ENCODE measurements around the gene SENP2.
"Not testable (repeated sequence)": the region's sequence is repeated elsewhere in the genome, so short reads cannot be mapped to it uniquely, and the experiment has no call there.

SENP2 gene

DNA sequence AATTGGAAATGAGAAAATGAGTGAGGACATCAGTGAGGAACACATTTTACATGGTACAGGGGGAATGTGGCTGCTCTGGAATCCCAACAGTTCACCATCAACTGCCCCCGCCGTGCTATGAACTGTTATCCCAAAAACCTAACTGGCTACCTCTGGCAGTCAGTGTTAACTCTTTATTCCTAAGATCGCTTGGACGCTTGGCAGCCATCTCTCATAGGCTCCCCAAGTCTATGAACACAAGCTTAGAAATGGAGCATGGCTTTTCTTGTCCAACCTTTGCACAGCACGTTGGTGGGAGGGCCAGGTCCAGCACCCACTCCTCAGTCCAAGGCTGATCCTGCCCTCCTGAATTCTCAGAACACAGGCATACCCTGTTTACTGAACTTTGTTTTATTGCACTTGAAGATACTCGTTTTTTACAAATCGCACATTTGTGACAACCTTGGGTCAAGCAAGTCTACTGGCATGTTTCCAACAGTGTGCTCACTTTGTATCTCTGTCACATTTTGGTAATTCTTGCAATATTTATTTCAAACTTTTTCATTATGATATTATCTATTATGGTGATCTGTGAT is 53.6 kb downstream of the SENP2 start:
- peaks cover 11% of the 10 kb centered on the region for H3K27me3 Mint-ChIP-seq
- H3K4me1 Mint-ChIP-seq: no peaks in the 10 kb centered on the region
- no peaks in the 10 kb centered on the region for H3K9me3 Mint-ChIP-seq
- DNase-seq (ENCODE audit: low spot score in 2 of 2) (no peak), ATAC-seq (replicated peaks; ENCODE audit: extremely low read depth, poor library complexity, severe bottlenecking) (no peak)
- no peaks in the 10 kb centered on the region for H3K36me3 Mint-ChIP-seq (ENCODE audit: insufficient read depth)
- H3K27ac Mint-ChIP-seq (ENCODE audit: low read depth): no peak overlapping the region
- no peak overlapping the region for H3K4me3 Mint-ChIP-seq

DNA sequence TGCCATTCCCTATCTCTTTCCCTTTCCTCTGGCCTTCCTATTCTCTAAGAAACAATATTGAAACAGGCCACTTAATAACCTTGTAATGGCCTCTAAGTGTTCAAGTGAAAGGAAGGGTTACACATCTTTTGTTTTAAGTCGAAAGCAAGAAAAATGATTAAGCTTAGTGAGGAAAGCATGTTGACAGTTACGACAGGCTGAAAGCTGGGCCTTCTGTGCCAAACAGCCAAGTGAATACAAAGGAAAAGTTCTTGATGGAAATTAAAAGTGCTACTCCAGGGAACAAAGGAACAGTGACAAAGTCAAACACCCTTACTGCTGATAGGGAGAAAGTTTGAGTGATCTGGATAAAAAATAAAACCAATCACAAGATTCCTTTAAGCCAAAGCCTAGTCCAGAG is 54.2 kb downstream of the SENP2 start:
- H3K36me3 Mint-ChIP-seq (ENCODE audit: insufficient read depth): no peaks in the 10 kb centered on the region
- no peaks in the 10 kb centered on the region for H3K9me3 Mint-ChIP-seq
- ATAC-seq (replicated peaks; ENCODE audit: extremely low read depth, poor library complexity, severe bottlenecking): no peak
- no peak overlapping the region for H3K27ac Mint-ChIP-seq (ENCODE audit: low read depth)
- no peaks in the 10 kb centered on the region for H3K4me1 Mint-ChIP-seq
- peaks cover 15% of the 10 kb centered on the region for H3K27me3 Mint-ChIP-seq
- no peak overlapping the region for H3K4me3 Mint-ChIP-seq
- DNase-seq (ENCODE audit: low spot score in 2 of 2): no peak

DNA sequence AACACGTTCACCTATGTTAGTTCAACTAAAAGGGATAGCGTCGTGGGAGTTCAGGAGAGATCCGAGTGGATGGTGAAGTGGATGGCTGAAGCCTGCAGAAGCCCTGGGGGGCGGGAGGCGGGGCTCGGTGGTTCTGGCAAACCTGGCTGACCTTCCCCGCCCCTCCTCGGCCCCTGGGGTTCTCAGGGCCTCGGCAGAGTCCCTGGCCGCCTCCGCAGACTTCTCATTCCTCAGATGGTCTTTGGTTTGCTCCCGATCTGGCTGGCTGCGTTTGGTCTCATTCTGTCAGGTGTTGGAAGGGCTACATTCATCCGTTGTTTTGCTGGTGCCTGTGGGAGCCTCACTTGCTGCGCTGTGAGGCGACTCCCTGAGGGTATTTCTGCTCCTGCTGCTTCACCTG is 59.1 kb downstream of the SENP2 start:
- not testable (repeated sequence) for H3K4me3 Mint-ChIP-seq; H3K4me1 Mint-ChIP-seq; H3K9me3 Mint-ChIP-seq; H3K36me3 Mint-ChIP-seq (ENCODE audit: insufficient read depth); DNase-seq (ENCODE audit: low spot score in 2 of 2); H3K27ac Mint-ChIP-seq (ENCODE audit: low read depth); ATAC-seq (replicated peaks; ENCODE audit: extremely low read depth, poor library complexity, severe bottlenecking)
- H3K27me3 Mint-ChIP-seq: peaks cover 43% of the 10 kb centered on the region

DNA sequence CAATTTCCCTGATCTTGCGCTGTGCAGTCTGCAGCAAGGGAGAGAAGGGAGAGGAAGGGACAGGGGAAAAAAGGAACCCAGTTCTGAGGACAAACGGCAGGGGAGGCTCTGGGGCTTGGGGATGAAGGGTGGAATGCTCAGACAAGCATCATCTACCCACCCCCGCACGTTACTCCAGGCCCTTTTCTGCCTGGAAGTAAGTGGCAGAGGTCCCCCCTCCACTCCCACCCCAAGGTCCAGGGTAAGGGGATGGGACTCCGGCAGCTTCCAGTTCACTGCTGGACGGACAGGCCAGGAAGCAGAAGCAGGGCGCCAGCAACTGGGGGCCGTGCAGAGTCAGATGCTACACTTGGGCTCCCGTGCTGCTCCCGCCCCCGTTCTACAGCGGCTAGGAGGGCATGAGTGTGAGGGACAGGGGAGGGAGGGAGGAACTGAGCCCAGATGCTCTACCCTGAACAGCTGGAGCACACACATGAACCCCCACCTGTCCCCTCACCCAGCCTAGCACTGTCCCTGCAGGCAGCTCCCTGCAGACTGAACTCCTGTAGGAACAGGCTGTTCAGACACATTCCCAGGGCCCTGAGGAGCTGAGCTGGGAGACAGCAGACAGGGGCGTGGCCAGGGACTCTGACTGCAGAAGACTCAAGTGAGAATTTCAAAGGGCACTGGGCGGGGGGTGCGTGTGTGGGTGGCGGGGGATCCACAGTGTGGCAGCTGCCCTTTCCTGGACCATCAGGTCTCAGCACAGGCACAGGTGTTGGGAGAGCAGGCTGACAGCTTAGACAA is 59.7 kb downstream of the SENP2 start:
- ATAC-seq (replicated peaks; ENCODE audit: extremely low read depth, poor library complexity, severe bottlenecking) (no peak), DNase-seq (ENCODE audit: low spot score in 2 of 2) (no peak)
- H3K4me1 Mint-ChIP-seq: peaks cover 5% of the 10 kb centered on the region
- no peak overlapping the region for H3K4me3 Mint-ChIP-seq
- no peak overlapping the region for H3K27ac Mint-ChIP-seq (ENCODE audit: low read depth)
- H3K9me3 Mint-ChIP-seq: no peaks in the 10 kb centered on the region
- H3K27me3 Mint-ChIP-seq: peaks cover 43% of the 10 kb centered on the region
- H3K36me3 Mint-ChIP-seq (ENCODE audit: insufficient read depth): no peaks in the 10 kb centered on the region

DNA sequence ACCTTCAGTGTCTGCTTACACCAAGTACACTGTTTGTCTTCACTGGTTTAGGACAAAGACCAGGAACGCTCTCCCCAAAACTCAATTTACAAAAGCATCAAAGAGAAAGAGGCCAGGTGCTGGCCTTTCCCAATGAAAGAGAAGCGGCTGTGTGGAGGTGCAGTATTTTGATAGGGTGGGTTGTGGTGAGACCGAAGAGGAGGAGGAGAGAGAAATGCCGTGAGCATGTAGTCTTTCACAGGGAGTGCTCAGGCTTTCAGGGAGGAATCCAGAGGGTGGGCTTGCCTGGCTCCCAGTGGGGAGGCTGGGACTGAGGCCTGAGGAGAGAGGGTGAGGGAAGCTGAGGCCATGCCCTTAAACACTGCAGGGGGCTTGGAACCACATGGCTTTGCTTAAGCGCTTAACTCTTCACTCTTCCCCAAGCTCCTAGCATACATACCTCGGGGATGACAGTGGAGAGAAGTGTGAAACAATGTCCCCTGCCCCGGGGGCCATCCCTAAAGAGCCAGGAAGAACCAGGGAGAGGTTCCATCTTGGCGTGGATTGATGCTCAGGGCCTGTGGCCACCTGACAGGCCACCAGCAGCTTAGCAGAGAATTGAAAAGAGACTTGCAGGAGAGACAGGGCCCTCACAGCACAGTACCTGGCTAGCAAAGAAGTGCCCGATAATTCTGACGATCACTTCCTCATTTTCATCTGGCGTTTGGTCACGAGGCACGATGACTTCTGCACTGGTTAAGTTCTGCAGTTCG is 60.5 kb downstream of the SENP2 start:
- Mint-ChIP-seq H3K27ac (ENCODE audit: low read depth) (no peak overlapping the region), H3K36me3 (ENCODE audit: insufficient read depth) (no peaks in the 10 kb centered on the region), H3K27me3 (peaks cover 43% of the 10 kb centered on the region), H3K4me1 (peaks cover 5% of the 10 kb centered on the region), H3K4me3 (no peak overlapping the region), H3K9me3 (no peaks in the 10 kb centered on the region)
- ATAC-seq (replicated peaks; ENCODE audit: extremely low read depth, poor library complexity, severe bottlenecking) (no peak), DNase-seq (ENCODE audit: low spot score in 2 of 2) (no peak)

DNA sequence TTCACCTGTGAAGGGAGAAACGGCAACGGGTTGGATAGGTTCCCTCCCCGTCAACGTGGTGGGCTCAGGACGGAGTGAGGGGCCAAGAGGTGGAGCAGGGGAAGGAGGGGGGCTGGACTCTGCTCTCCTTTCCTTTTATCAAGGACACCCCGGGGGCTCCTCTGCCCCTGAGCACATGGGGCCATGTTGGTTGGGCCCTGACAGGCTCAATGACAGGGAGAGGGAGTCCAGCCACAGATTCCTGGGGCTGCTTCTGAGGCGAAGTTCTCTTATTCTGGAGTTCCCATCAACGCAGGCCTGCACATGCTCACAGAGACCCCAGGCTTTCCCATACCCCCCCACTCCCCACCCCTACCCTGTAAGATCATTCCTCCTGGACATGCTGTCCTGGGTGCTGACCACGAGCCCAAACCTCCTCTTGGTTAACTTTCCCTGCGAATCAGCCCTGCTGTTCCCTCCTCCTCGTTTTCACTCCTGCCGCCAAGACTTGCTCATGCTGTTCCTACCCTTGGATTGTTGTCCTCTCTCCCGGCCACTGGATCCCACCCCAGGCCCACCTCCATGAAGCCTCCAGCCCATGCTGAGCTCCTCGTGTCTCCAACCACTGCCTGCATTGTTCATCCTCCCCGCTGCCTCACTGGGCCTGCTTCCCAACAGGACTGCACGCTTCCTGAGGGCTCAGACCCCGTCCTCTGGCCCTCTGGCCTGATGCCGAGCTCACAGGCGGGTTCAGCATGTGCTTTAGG is 61.2 kb downstream of the SENP2 start:
- H3K27ac Mint-ChIP-seq (ENCODE audit: low read depth): no peak overlapping the region
- ATAC-seq (replicated peaks; ENCODE audit: extremely low read depth, poor library complexity, severe bottlenecking) (no peak), DNase-seq (ENCODE audit: low spot score in 2 of 2) (no peak)
- no peak overlapping the region for H3K4me3 Mint-ChIP-seq
- no peaks in the 10 kb centered on the region for H3K36me3 Mint-ChIP-seq (ENCODE audit: insufficient read depth)
- peaks cover 5% of the 10 kb centered on the region for H3K4me1 Mint-ChIP-seq
- H3K27me3 Mint-ChIP-seq: peaks cover 43% of the 10 kb centered on the region
- no peaks in the 10 kb centered on the region for H3K9me3 Mint-ChIP-seq

DNA sequence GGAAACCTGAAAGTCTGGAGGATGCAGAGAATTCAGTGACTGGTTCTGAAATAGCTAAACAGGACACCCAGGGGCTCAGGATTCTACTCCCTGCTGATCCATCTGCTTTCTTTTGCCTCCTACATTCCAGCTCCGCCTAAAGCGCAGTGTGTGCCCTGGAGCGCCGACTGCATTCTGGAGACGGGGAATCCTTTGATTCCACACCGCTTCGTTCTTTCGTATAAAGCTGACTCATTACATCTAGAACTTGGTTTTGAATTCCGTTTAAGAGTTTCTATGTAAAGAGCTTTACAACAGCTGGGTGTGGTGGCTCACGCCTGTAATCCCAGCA is 61.8 kb downstream of the SENP2 start:
- DNase-seq (ENCODE audit: low spot score in 2 of 2) (no peak), ATAC-seq (replicated peaks; ENCODE audit: extremely low read depth, poor library complexity, severe bottlenecking) (no peak)
- Mint-ChIP-seq H3K36me3 (ENCODE audit: insufficient read depth) (no peaks in the 10 kb centered on the region), H3K4me3 (no peak overlapping the region), H3K4me1 (peaks cover 5% of the 10 kb centered on the region), H3K9me3 (no peaks in the 10 kb centered on the region), H3K27ac (ENCODE audit: low read depth) (no peak overlapping the region), H3K27me3 (peaks cover 47% of the 10 kb centered on the region)

DNA sequence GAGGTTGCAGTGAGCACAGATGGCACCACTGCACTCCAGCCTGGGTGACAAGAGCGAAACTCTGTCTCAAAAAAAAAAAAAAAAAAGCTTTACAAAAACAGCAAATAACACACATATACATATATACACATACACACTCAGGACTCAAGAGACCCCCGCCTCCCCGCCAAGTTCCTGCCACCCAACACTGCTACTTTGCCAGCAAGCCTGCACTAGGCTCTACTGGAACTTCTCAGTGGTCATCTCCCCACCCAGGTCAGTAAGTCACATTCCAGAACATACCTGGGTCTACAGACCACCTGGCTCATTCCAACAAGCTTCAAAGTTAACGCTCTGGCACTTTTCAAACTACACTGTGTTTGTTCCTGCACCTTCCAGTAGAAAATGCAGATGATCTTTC is 62.3 kb downstream of the SENP2 start:
- Mint-ChIP-seq H3K27ac (ENCODE audit: low read depth) (no peak overlapping the region), H3K4me3 (no peak overlapping the region), H3K4me1 (peaks cover 5% of the 10 kb centered on the region), H3K27me3 (peaks cover 53% of the 10 kb centered on the region), H3K9me3 (no peaks in the 10 kb centered on the region), H3K36me3 (ENCODE audit: insufficient read depth) (no peaks in the 10 kb centered on the region)
- DNase-seq (ENCODE audit: low spot score in 2 of 2) (no peak), ATAC-seq (replicated peaks; ENCODE audit: extremely low read depth, poor library complexity, severe bottlenecking) (no peak)

DNA sequence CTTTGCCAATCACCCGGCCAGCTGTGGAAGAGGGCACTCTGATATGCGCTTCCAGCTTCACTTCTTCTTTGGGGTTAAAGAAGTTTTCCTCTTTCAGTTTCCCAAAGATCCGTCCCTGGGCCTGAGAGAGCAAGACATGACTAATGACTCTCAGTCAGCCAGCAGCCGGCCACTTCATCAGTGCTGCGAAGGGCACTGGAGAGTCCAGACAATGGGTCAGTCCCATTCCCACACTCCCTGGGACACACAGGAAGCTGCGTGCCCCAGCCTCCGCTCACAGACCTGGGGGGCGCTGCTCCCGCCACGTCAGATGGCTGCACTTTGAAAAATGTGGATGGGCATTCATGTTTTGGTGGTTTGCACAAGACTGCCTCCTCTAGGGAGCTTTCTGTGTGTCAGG is 63.3 kb downstream of the SENP2 start:
- Mint-ChIP-seq H3K4me1 (peaks cover 5% of the 10 kb centered on the region), H3K27ac (ENCODE audit: low read depth) (no peak overlapping the region), H3K27me3 (peaks cover 58% of the 10 kb centered on the region), H3K4me3 (no peak overlapping the region), H3K36me3 (ENCODE audit: insufficient read depth) (no peaks in the 10 kb centered on the region), H3K9me3 (no peaks in the 10 kb centered on the region)
- no peak for DNase-seq (ENCODE audit: low spot score in 2 of 2)
- ATAC-seq (replicated peaks; ENCODE audit: extremely low read depth, poor library complexity, severe bottlenecking): no peak

DNA sequence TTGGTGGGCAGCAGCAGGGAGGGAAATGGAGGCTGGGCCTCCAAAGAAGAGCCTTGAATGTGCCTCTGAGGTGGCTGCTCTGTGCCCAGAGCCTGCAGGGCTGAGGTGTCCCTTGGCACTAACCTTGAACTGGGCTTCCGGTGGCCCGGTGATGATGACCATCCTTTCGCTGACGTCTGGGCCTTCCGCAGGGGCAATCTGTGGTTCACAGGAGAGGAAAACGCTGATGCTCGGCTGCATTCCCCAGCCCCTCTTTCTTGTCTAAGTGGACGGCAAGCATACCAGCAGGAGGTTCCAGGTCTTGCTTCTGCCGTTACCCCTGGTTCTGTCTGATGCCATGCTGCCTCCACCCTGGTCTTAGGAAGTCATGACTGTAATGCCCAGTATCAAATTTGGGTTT is 65.9 kb downstream of the SENP2 start:
- DNase-seq (ENCODE audit: low spot score in 2 of 2) (no peak), ATAC-seq (replicated peaks; ENCODE audit: extremely low read depth, poor library complexity, severe bottlenecking) (no peak)
- H3K4me3 Mint-ChIP-seq: no peak overlapping the region
- H3K4me1 Mint-ChIP-seq: no peaks in the 10 kb centered on the region
- H3K27ac Mint-ChIP-seq (ENCODE audit: low read depth): no peak overlapping the region
- no peaks in the 10 kb centered on the region for H3K9me3 Mint-ChIP-seq
- peaks cover 37% of the 10 kb centered on the region for H3K27me3 Mint-ChIP-seq
- no peaks in the 10 kb centered on the region for H3K36me3 Mint-ChIP-seq (ENCODE audit: insufficient read depth)

DNA sequence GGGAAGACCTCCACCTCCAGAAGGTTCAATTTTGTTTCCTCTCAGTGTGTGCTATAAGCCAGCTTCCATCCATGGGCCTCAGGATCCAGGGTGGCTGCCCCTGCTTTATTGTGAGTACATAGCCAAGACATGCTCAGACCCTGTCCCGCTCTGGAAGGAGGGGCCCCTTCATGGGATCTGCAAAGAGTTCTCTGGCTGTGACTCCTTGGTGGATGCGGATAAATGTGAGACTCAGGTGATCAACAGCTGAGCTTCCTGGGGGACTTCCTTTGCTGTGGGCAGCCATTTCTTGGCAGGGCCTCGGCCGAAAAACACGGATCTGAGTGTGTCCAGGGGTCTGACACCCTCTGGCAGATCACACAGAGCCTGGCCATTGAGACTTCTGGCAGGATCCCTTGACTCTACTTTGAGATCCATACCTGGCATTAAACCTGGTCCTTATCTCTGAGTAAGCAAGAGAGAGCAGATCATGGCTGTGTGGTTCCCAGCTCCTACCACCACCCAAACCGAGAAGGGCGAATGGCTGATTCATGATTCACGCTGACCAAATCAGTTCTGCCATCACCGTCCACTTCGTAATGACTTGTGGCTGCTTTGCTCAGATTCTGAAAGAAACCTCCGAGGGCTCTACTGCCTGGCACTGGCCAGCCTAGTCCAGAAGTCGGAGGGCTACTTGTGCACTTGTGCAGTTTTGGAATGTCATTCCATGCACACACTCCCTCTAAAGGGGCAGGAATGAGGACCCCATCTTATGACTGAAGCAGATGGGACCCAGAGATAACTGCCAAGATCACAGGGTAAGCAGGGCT is 68.1 kb downstream of the SENP2 start:
- no peak overlapping the region for H3K27ac Mint-ChIP-seq (ENCODE audit: low read depth)
- DNase-seq (ENCODE audit: low spot score in 2 of 2) (no peak), ATAC-seq (replicated peaks; ENCODE audit: extremely low read depth, poor library complexity, severe bottlenecking) (no peak)
- H3K36me3 Mint-ChIP-seq (ENCODE audit: insufficient read depth): no peaks in the 10 kb centered on the region
- H3K27me3 Mint-ChIP-seq: peaks cover 31% of the 10 kb centered on the region
- H3K4me3 Mint-ChIP-seq: no peak overlapping the region
- no peaks in the 10 kb centered on the region for H3K9me3 Mint-ChIP-seq
- no peaks in the 10 kb centered on the region for H3K4me1 Mint-ChIP-seq

DNA sequence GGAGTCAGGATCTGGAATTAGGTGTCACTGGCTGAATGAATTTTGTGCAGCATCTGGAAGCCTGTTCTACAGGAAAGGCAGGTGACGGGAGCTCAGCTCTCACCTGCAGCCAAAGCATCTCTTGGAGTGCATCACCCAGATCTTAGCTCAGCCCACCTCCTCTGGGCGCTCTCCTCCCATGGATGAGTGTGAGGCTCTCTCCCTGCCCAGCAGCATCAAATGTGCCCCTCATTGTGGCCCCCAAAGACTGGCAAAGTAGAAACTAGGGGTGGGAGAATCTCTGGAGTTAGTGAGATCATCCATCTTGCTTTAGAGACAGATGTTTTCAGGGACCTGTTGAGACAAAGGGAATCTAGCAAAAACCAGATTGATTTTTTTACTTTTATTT is 68.7 kb downstream of the SENP2 start:
- Mint-ChIP-seq H3K36me3 (ENCODE audit: insufficient read depth) (no peaks in the 10 kb centered on the region), H3K27ac (ENCODE audit: low read depth) (no peak overlapping the region), H3K27me3 (peaks cover 34% of the 10 kb centered on the region), H3K9me3 (no peaks in the 10 kb centered on the region), H3K4me3 (no peak overlapping the region), H3K4me1 (no peaks in the 10 kb centered on the region)
- DNase-seq (ENCODE audit: low spot score in 2 of 2): no peak
- ATAC-seq (replicated peaks; ENCODE audit: extremely low read depth, poor library complexity, severe bottlenecking): no peak
